Lower leg skin (tissue), 4 donors: Measurements from ENCODE around the gene UBE2D1. TPM values are rescaled to one million over a fixed set of nuclear protein-coding genes. Genes with fewer than 3 reads are reported as not detected.

ENCODE experiments used
- DNase-seq, 2 donors: peaks; one replicate each; pipeline ENCODE4 v3.0.0-alpha.2; 2019; ENCODE audit warnings: low spot score in 2 of 2
- H3K4me3 ChIP-seq: fragments of 200-600 bp; sonication (generic); 2 replicates; pipeline ENCODE4 v1.5.1; 2017; ENCODE audit warnings: mild to moderate bottlenecking, low read depth; ENCODE audit not compliant: poor library complexity, severe bottlenecking
- CTCF ChIP-seq, 3 donors: fragments of 450-650 bp; IDR thresholded peaks; one replicate each; pipeline ENCODE4 v1.5.1; 2016; ENCODE audit warnings: antibody characterized with exemption in 3 of 3, mild to moderate bottlenecking in 3 of 3, moderate library complexity in 2 of 3
- POLR2A ChIP-seq, 2 donors: fragments of 450-650 bp; IDR thresholded peaks; one replicate each; pipeline ENCODE4 v1.6.1; 2016 to 2017; ENCODE audit warnings: antibody characterized with exemption in 2 of 2, mild to moderate bottlenecking in 1 of 2, moderate library complexity in 1 of 2
- WGBS, 2 donors: methylation state at CpG; one replicate each; pipeline ENCODE4 v1.1.5; 2018; 5-methylcytosine and 5-hydroxymethylcytosine counted together
- intact Hi-C: fragments of 100-400 bp; cut with DNase I; formaldehyde crosslinking; loops from one replicate; pipeline ENCODE4 v1.15.0; 2023; ENCODE audit warnings: low total_unique reads
- total RNA-seq, 4 donors: library from RNA; depleted of rRNA; stranded (reverse); fragments of >200 nt; gene quantifications; one replicate each; pipeline ENCODE4 v1.1.0, GENCODE V29; 2016

The UBE2D1 gene
- 1 to 10 TPM; 4.7 to 7.7 (median 6.3) TPM for total RNA-seq

GRCh38 chr10:58334817-58335305 is at the start of gene UBE2D1:
TSS of gene UBE2D1 (plus strand) at chr10:58335006. CDS start at chr10:58335202, 196 bp downstream.
- intact Hi-C loops: no loop called here
- H3K4me3 ChIP-seq: peak within 1 kb of the TSS; percentile 98
- TF ChIP-seq POLR2A (IDR thresholded peaks at IDR 0.05): peak in 1 of 2 donors; percentile 58
- no peak for TF ChIP-seq CTCF (IDR thresholded peaks at IDR 0.05)
- 0 to 1% methylated on average over 17 to 46 of the region's 49 CpGs for WGBS, 2 donors
- peak; percentile 78 to 98 for DNase-seq

GRCh38 chr10:58291538-58292174 is 43.1 kb upstream of the UBE2D1 start:
- intact Hi-C loops: no loop called here
- no peak for DNase-seq
- 52 to 57% methylated on average over 5 of the region's 5 CpGs for WGBS, 2 donors
- TF ChIP-seq CTCF (IDR thresholded peaks at IDR 0.05): peak in 1 of 3 donors; percentile 57
- no peak for TF ChIP-seq POLR2A (IDR thresholded peaks at IDR 0.05)
- H3K4me3 ChIP-seq: no peak overlapping the region

GRCh38 chr10:58293989-58294388 is 40.8 kb upstream of the UBE2D1 start:
- intact Hi-C loops: no loop called here
- no peak overlapping the region for H3K4me3 ChIP-seq
- no peak for TF ChIP-seq POLR2A (IDR thresholded peaks at IDR 0.05)
- TF ChIP-seq CTCF (IDR thresholded peaks at IDR 0.05): no peak
- 89 to 91% methylated on average over 5 of the region's 5 CpGs for WGBS, 2 donors
- DNase-seq: no peak

GRCh38 chr10:58299580-58299979 is 35.2 kb upstream of the UBE2D1 start:
- intact Hi-C loops: no loop called here
- H3K4me3 ChIP-seq: no peak overlapping the region
- TF ChIP-seq CTCF (IDR thresholded peaks at IDR 0.05) (no peak), POLR2A (IDR thresholded peaks at IDR 0.05) (no peak)
- 9 to 10% methylated on average over 4 of the region's 4 CpGs for WGBS, 2 donors
- DNase-seq: peak; percentile 27 to 85

GRCh38 chr10:58300676-58301075 is 34.1 kb upstream of the UBE2D1 start:
- TF ChIP-seq CTCF (IDR thresholded peaks at IDR 0.05) (no peak), POLR2A (IDR thresholded peaks at IDR 0.05) (no peak)
- H3K4me3 ChIP-seq: no peak overlapping the region
- DNase-seq: no peak
- intact Hi-C loops: no loop called here

GRCh38 chr10:58302254-58302653 is 32.6 kb upstream of the UBE2D1 start:
- no peak for TF ChIP-seq POLR2A (IDR thresholded peaks at IDR 0.05)
- no peak for TF ChIP-seq CTCF (IDR thresholded peaks at IDR 0.05)
- intact Hi-C loops: no loop called here
- no peak for DNase-seq
- H3K4me3 ChIP-seq: no peak overlapping the region
- 52 to 64% methylated on average over 2 of the region's 2 CpGs for WGBS, 2 donors
